ENCODE results near the gene ABHD15.
"Not testable (repeated sequence)": the region's sequence is repeated elsewhere in the genome, so short reads cannot be mapped to it uniquely, and the experiment has no call there.

ABHD15 gene

DNA sequence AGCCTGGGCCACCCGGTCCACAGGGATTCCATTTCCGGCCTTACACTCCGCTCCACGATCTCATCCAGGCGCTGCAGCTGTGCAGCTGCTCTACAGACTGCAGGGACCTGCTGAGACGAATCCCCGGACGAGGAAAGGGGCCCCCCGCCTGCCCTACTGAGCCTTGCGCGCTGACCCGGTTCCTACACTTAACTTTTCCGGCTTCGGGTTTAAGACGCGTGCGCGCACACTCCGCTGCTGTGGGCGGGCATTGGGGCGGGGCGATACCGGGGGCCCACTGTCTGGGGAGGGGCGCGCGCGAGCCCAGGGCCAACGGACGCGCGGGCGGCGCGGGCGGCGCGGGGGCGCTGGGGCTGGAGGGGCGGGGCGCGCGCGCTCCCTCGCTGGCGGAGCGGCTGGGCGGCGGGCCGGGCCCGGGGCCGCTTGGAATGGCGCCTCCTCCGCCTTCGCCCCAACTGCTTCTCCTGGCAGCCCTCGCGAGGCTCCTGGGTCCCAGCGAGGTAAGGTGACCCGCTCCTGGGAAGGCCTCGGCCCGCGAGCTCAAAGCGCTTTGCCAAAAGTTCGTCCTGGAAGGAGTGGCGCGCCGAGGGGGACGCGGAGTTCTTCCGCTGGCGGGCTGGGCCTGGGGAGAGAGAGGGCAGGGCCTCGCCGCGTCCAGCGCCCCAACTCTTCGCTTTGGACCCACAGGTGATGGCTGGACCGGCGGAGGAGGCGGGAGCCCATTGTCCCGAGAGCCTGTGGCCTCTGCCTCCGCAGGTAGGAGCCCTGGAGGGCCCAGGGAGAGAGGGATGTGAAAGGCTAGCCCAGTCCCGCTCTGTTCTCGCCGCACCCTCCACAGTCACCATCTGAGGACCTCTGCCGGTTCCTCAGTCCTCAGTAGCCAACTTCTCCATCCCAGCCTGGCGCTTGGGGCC, 1.8 kb upstream of the ABHD15 start, which contains the start of gene TP53I13:
Gene TP53I13, plus strand, starts transcription at position 371 of the 914 bp plus-strand sequence. Its CDS starts 58 bp downstream, at position 429.
- peak; percentile 54 for DNase-seq

DNA sequence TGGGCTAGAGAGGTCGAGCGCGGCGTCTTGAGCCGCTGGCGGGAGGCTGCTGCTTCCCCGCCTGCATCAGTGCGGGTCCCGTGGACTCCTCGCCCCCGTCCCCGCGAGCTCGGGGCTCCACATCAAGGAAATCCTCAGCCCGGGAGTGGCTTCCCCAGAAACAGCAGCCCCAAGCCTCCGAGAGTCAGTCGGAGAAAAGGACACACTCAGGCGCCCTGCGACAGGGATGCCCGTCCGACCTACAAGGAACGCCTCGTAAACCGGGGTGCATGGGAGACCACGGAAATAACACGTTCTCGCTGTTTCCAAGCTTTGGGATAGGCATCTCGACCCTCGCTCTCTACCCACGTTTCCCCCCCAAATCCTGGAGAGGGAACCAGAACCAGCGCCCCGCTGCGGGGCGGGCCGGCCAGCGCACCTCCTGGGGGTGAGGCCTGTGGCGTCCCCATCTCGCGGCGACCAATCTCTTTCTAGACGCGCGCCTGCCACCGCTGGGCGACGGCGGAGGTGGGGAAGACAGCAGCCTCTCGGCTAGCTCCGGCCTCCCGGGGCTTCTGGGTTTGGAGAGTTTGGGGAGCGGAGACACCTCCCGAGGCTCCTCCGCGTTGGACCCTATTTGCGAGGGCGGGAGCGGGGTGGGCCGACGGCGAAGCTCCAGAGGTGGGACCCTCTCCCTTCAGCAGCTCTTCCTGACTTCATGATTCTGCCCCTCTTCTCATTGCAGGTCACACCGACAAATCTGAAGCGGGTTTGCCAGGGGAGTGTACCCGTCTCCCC, 905 bp upstream of the ABHD15 start:
- DNase-seq = no peak

DNA sequence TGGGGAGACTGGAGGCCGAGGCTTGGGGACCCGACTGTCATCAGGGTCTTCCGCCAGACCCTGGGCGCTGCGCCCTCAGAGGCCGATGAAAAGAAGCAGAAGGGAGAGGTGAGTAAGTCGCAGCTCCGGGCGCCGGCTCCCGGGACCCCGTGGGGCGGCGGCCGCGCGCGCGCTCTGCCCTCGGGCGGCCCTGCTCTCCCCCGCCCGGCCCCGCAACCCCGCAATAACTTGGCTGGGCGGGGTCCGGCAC, 392 bp upstream of the ABHD15 start:
- no peak for DNase-seq

DNA sequence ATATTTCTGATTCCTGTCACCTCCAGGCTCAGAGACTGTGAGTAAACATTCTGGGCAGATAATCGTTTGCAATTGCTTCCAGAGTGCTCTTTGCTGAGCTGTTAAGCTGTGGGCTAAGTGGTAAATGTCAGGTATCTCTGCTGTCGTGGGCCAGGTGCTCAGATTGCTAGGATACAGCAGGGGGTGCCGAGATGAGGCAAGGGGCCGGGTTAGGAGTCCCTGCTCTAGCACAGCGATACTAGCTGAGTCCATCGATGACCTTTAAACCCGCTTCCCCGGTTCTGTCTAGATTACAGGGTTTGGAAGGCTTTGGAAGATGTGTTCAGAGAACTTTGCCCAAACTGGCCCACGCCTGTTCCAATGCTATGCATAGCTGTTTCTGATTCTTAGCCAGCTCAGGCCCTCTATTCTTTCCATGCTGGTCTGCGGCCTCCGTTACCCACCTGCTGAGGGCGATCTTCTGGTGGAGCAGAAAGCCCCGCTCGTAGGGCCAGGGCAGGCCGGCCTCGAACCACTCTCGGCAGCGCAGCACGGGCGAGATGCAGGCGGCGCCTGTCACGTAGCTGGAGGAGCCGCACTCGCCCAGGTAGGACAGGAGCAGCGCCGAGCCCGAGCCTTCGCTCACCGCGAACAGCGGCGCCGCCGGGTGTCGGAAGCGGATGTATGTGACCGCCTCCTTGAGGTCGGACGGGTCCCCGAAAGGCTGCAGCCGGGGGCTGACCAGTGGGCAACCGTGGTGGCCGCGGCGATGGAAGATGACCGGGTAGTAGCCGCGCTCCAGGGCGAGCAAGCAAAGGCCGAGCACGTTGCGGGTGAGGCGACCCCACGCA, 979 bp downstream of the ABHD15 start:
- no peak for DNase-seq

DNA sequence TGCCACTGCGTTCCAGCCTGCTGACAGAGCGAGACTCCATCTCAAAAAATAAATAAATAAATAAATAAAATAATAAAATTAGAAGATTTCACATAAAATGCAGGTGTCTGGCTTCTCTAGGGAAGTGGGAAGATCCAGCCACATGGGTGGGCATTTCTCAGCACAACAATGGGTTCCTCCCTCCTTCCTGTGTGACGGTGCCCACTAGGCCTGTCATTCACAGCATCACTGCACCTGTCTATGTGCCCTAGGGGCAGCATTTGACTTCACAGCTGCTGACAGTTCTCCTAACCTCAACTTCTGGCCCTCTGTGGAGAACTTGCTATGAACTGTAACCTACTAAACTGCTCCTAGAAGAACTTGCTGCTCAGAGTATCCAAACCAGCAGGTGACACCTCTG, 3.0 kb downstream of the ABHD15 start:
- DNase-seq = no peak

DNA sequence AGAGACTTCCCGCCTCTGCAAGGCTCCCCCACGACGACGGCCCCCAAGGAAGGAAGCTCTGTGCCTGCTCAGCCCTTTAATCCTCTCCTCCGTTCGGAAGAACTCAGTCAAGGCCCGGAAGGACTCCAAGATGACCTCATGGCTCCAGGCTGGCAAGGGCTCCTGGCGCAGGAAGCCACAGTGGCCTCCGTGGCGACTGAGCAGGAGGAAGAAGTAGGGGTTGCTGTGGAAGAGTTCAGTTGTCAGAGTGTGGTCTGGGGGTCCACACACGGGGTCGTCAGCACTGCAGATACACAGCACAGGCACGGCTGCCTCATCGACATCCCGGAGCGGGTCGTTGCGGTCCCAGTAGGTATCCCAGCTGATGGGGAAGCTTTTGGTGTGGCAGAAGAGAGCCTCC, 4.2 kb downstream of the ABHD15 start:
- DNase-seq = no peak

DNA sequence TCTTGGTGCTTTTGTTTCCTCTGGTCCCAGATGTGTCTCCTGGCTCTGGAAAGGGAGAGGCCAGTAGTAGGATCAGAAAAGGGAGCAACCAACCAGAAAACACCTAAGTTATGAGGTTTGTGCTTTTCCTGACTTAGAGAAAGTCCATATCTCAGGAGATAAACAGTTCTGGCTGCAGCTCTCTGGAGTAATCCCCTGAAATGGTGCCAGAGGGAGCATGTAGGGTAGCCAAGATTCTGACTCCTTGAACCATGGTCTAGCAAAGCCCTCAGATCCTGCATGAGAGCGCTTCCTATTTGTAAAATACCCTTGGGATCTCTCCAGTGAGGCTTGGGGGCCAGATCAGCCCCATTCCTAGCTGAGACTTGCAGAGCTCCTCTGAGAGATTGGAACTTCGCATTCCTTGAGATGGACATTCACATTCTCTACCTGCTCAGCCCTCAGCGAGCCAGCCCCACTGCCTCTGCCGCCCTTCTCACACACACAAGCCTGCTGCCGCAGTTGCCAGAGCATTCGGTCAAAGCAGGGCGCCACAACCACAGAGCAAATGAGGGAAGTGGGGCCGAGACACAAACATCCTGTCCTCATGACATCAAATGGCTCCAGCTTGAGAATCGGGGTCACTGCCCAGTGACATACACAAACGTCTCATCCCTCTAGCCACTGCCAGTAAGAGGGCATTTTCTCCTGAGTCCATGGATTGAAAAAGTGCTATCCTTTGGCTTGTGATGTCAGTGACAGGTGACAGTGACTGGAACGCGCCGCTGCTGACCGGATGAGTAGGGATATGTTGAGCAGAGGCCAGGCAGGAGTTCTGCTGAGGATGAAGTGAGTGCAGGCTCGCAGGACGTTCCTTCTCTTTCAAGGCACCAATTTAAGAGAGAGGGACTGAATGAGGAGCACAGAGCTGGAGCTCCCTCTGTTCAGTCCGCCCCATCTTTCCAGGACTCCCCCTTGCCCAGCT, 5.0 kb downstream of the ABHD15 start:
- no peak for DNase-seq

DNA sequence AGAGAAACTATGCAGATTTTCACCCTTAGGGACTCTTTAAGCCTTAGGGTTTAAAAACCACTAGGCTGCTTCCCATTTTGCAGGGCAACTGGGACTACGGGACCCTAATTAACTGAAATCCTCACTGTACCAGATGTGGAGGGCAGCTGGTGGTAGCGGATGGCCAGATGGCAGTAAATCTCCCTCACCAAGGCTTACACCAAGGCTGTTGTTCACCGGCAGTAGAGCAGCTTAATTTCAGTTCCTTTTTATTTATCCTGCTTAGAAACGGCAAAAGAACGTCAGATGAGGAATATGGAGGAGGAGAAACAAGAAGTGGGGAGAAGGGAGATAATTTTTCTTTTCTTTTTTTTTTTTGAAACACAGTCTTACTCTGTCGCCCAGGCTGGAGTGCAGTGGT, 6.5 kb downstream of the ABHD15 start:
- DNase-seq = no peak

DNA sequence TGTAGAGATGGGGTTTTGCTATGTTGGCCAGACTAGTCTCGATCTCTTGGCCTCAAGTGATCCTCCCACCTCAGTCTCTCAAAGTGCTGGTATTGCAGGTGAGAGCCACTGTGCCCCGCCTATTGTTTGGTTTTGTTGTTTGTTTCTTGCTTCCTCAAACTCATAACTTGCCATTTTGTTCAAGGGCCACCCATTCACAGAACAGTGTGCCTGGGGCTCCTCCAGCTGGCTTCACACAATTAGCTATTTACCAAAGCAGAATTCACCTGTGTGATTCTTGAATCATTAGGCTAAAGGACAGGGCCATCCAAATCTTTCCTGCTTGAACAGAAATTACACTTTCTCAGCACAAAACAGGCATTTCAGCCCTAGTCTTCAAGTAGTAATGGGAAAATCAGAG, 7.2 kb downstream of the ABHD15 start:
- no peak for DNase-seq

DNA sequence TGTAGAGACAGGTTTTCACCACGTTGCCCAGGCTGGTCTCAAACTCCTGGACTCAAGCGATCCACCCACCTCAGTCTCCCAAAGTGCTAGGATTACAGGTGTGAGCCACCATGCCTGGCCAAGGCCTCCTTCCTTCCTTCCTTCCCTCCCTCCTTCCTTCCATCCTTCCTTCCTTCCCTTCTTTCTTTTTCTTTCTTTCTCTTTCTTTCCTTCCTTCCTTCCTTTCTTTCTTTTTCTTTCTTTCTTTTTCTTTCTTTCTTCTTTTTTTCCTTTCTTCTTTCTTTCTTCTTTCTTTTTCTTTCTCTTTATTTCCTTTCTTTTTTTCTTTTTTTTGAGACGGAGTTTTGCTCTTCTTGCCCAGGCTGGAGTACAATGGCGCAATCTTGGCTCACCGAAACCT, 8.7 kb downstream of the ABHD15 start:
- DNase-seq = not testable (repeated sequence)

DNA sequence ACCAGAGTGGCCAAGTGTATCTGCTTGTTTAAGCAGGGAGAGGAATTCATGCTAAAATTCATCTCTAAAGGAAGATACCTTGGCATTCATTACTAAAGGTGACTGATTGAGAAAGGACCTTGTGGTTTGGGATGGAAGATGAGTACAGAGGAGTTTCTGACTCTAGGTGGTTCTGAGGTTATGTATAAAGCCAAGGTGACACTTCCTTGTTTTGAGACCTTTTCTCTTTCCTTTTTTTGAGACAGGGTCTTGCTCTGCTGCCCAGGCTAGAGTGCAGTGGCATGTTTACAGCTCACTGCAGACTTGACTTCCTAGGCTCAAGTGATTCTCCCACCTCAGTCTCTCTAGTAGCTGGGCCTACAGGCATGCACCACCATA, 9.1 kb downstream of the ABHD15 start:
- no peak for DNase-seq

DNA sequence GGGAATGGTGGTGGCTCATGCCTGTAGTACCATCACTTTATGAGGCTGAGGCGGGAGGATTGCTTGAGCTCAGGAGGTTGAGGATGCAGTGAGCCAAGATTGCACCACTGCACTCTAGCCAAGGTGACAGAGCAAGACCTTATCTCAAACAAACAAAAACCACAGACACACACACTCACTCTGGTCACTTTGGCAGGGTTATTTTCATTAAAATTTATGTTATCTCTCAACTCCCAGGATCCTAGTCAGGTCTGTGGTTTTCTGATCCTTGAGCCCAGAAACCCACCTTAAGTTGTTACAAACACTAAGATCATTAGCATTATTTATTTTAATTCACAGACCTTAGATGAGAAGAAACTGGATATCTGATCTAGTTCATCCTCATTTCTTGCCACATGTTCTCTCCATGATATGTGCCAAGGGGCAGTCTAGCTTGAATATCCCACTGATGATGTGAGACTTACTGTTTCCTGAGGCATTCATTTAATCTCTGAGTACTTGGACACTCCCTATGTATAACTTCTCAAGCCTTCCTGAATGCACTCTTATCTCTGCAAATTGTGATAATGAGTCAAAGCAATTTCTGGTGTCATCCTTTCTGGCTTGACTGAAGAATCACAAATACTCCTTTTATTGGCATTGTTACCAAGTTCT, 9.6 kb downstream of the ABHD15 start:
- no peak for DNase-seq

DNA sequence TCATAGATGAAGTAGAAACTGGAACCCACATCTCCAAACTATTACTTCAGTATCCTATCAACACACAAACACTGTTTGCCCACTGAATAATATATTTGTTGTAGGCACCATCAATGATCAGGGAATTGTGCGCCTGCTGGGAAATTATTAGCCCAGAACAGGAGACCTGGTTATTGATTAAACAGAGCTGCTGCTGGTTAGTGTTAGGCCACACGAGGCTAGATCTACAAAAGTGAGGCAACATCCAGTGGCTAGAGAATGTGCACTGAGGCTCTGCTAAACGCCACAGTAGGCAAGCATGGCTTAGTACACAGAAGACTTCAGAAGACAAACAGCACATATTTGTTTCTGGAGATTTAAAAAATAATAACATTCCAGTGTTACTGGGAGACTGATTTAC, 11.0 kb downstream of the ABHD15 start:
- no peak for DNase-seq

DNA sequence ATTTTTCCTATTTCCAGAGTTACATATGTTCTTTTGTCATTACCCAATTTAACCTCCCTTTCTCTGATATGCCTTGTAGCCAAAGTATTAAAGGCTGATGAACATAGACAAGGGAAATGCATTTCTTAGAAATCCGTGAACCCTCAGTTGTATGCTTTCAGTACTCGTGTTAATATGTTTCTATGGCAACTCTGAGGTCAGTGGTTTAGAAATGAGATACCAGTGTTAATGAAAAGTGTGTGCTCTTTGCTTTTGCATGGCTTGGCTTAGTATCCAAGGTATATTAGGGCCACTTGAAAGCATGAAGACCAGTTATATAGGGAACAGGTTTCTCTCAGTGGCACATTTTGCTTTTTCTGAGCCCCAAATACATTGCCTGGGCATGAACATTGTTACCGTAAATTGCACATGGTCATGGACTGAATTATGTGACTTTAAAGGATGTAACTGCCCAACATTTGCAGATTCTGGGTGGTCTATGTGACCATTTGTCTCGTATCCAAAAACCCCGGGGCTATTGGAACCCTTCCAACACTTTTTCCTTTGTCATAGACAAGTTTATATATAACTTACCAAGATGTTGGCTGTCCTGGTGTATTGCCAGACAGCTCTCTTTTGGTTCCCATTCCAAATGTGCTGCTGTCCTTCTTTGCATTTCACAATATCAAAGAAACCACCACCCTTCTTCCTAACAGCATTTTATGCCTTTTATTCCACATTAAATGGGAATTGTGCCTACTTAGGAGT, 17.5 kb downstream of the ABHD15 start:
- no peak for DNase-seq

DNA sequence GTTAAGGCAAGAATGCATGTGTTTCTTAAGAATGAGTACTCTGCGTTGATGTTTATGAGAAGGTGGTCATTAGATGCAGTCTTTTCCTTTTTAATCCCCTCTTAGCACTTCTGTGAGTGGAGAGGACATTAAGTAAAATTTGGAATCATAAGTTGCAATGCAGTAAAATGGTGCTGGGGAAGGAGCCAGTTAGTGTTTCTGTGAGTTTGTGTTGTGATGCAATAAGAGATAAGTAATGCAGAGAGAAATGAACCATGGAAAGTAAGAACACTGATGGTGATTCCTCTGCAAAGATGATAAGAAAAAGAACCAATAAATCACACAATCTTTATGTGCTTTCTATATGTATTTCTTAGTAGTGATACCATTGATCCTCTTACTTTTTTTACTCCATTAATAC, 20.0 kb downstream of the ABHD15 start:
- no peak for DNase-seq

DNA sequence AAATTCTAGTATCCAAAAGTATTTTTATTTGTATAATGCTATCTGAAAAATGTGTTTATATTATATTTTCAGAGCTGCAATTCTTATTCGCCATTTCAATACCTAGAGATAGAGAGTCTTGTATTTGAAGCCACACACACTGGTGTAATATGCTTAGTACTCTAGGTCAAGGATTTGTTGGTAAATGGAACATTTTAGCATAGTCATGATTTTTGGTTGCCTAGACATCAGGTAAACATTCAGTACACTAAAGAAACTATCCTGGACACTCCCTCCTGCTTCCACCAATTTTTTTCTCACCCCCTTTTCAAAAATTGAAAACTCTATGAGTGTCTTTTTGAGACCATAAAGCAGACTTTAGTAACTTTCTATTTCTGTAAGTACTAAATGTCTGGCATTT, 20.8 kb downstream of the ABHD15 start:
- no peak for DNase-seq

DNA sequence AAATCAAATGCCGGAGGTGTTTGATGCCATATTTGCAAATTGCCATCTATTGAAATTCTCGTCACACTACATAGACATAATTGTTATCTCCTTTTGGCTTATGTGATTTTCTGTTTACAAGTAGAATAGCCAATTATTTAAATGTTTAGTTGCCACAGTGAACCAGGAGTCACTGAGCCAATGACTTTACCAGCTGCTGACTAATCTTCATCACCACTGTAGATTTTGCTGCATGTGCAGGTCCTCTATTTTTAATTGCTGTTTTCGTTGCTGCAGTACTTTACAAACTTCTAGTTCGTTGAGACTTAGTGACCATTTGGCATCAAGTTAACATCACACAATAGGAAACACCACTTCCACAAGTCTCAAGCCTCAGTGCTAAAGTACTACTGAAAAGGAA, 22.8 kb downstream of the ABHD15 start:
- DNase-seq = no peak

DNA sequence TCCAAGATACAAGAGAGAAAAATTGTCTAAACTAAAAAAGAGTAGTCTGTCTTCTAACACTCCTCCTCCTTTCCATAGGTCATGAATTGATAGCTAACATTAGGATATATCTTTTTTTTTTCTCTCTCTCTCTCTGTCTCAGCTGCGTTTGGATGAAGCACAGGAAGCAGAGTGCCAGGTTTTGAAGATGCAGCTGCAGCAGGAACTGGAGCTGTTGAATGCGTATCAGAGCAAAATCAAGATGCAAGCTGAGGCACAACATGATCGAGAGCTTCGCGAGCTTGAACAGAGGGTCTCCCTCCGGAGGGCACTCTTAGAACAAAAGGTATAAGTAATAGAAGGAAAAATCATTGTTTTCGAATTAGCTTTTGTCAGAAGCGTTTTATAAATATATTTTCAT, 32.9 kb downstream of the ABHD15 start:
- no peak for DNase-seq

DNA sequence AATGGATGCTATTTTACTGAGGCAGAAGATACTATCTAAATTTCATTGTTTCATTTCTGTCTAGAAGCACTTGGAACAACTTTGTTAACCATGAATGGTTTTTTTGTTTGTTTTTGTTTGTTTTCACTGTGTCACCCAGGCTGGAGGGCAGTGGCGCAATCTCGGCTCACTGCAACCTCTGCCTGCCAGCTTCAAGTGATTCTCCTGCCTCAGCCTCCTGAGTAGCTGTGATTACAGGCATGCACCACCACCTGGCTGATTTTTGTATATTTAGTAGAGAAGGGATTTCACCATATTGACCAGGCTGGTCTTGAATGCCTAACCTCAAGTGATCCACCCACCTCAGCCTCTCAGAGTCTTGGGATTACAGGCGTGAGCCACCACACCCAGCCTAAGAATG, 40.5 kb downstream of the ABHD15 start:
- no peak for DNase-seq

DNA sequence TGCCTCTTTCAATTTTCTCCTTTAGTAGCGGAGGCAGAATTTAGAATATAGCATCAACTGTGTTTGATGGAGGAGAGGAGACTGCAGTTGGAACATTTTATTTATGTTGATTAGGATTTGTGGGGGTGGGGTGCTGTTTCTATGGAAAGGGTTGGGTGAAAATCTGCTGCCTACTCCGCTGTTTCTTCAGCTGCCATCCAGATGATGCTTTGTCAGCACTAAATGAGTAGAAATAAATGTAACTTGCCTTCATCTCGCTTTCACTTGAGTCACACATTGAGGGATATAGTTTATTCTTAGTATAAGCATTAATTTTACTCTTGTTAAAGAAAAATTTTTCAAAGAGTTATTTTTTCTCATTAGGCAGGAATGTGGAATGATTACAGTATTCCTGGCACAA, 42.1 kb downstream of the ABHD15 start:
- no peak for DNase-seq

DNA sequence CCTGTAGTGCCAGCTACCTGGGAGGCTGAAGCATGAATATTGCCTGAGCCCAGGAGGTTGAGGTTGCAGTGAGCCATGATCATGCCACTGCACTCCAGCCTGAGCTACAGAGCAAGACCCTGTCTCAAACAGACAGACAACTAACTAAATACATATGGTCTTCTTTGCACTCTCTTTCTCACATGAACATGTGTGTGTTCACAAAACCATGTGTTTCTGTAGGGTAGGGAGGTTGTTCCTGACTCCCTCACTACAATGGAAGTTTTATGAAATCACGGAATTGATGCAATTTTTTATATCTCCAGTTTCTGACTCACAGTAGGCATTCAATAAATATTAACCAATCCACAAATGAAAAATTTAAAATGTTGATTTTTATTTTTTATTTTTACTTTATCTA, 48.5 kb downstream of the ABHD15 start:
- DNase-seq = no peak
